Occipital lobe (tissue), 2 donors: ENCODE measurements around the gene MYOM1. TPM values are rescaled to one million over a fixed set of nuclear protein-coding genes. Genes with fewer than 3 reads are reported as not detected.

ENCODE experiments used
- DNase-seq: peaks from one replicate; lab custom pipeline; 2025; lab: John Stamatoyannopoulos, UW
- total RNA-seq: library from RNA; depleted of rRNA; stranded (reverse); fragments of >200 nt; gene quantifications from one replicate; pipeline ENCODE4 v1.2.3, GENCODE V29; 2014

Gene MYOM1
- total RNA-seq, 1 donor from 2014 or later, result 2.3 TPM

DNA sequence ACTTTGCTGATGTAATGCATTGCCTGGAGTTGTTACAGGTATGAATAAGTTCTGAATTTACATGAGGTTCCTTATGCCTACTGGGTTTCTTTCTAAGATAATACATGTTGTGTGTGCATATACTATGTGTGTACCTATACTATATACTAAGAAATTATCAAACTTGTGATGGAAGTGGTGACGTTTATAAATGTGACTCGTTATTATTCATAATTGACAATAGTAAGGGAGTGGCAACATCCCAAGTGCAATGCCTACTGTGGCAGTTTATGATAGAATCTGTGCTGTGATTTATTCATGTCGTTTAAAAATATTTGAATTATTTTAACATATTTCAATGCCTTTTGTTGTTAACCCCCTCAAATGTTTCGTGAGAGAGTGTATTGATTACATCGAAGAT lies 29.9 kb downstream of the MYOM1 start:
- no peak for DNase-seq

DNA sequence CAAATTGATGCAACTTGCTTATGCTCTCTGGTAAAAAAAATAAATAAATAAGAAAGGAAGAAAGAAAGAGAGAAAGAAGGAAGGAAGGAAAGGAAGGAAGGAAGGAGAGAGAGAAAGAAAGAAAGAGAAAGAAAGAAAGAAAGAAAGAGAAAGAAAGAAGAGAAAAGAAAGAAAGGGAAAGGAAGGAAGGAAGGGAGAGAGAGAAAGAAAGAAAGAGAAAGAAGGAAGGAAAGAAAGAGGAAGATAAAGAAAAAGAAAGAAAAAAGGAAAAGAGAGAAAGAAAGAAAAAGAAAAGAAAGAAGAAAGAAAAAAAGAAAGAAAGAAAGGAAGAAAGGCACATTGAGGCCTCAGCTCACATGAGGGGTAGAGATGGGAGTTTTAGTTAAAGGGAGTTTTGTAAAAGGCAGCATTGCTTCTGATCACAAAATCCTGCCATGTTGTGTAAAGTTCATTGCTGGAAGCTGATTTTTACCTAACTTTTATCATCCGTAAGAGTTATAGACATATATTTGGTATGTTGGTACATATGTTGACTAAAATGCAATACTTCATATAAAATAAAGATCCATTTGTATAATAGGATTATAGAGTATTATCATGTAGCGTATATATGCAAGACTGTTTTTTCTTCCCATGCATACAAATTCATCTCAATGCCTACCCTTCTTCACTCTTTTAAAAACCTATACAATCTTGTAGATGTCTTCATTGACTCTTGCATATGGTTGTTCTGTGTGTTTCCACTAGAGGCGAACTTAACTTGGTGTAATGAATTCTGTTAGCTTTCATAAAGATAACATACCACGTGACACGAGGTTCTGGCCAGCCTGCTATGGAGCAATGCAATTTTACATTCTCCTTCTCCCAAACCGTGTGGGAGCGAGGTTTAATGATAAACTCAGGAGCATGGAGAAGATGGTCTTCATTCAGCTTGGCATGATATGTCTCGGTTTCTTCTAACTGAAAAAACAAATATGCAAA lies 32.8 kb downstream of the MYOM1 start:
- no peak for DNase-seq

DNA sequence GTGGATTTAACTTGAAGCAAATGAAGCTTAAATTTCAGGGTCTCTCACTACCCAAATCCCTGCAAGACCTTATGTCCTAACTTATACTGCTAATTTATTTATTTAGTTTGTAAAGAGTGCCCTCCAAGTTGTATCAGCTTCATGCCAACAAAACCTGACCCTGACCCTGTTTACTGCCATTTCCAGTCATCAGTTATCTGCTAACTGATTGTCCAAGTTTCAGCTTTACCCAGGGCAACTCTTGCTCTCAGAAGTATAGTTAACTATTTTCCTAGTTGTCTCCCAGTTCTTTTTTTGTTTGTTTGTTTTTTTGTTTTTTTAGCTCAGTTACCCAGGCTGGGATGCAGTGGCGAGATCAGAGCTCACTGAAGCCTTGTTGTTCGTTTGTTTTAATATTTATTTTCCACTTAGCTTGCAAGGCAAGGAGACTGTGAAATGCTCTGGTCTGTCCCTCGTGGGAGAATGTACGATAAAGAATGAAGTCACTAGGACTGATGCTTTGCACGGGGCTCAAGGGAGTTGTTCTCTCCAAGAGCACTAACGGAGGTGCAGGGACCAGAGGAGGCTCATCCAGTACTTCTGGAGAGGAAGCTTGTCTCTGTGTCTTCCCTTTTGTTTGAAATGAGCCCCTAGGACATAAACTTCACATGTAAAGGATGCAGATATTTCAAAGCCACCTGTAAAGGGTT lies 35.3 kb downstream of the MYOM1 start:
- DNase-seq, result no peak

DNA sequence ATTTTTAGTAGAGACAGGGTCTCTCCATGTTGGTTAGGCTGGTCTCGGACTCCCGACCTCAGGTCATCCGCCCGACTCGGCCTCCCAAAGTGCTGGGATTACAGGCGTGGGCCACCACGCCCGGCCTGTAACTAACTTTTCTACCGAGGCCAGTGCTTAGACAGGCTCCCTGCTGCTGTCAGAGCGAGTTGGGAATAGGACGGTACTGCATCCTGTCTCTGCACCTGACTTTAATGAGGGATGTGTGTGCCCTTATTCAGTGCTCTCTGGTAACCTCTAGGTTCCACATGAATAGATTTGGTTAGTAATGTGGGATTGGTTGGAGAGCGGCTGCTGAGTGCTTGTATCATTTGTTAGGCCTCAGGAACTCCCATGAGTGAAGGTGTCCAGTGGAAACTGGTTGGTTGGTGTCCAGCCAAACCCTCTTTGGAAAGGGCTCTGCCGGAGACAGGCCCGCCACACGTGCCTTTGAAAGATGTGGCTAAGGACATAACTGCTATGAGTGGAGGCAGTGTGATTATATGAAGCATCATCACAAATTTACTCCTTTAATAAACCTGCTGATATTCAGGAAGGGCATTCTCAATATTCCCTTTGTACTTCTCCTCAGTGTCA lies 36.6 kb downstream of the MYOM1 start:
- no peak for DNase-seq

DNA sequence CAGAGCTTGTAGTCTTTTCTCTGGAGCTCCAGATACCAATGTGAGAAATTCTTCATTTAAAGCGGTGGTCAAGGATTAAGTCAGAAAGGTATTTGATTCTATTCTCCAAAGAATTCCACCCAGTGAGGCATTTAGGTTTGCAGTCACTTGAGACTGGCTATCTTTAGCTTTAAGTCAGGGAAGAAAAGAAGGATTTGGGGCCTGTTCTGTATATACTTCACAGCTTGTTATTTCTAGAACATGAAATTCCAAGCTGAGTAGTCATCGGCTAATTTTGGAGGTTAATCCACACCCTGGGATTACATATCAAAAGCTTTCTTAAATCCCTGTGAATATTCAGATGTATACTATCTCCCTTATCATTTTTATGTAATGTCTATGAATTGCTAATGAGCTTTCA lies 39.4 kb downstream of the MYOM1 start:
- no peak for DNase-seq

DNA sequence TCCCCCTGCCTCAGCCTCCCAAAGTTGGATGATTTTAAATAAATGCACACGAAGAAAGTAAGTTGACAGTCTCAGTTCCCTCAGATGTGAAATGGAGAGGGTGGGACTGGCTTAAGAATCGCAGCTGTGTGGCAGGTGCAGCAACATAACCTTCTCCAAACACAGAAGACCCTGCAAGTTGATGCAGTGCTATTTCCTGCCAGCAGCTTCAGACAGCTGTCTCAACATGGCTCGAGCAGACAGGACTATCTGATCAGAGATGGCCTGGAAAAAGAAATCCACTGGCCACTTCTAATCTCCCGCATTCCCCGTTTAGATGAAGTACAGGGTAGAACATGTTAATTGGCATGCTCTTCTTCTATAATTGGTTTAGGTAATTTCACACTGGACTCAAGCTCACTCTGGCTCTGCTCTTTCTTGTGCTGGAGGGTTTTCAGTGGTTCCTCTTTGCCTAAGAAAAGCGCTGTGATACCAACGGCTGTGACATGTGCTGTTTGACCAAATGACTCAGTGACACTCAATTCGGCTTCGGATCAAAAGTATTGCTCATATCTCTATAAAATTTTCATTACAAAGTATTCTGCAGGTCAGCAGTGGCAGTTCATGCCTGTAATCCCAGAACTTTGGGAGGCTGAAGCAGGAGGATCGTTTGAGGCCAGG lies 40.2 kb downstream of the MYOM1 start:
- DNase-seq, result no peak

DNA sequence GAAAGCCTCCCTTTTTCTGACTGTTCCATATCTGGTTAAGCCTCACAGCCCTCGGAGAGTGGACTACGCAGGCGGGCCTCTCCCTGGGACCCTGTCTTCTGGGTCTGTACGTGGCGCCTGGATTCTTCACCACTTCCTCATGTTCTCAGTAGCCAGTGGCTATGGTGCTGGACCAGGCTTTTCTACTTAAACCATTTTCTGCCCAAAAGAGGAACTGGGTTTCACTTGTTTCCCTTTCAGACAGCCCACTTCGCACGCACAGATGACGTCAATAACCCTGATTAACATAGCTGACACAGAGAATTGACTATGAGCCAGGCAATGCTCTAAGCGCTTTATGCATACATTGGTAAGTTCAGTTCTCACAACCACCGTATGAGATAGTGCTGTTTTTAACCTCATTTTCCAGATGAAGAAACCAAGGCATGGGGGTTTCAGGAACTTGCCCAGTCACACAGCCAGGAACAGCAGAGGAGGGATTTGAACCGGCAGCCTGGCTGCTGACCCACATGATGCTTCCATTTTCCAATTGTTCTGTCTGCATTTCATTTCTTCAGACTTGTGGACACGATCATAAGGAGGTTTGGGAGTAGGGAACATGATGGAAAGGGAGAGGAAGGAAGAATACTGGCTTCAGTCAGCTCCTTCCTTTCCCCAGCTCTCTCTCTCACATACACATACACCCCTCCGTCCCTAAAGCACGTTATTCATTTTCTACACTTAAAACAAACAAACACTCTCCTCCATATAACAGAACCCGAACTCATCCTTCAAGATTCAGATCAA lies 41.7 kb downstream of the MYOM1 start:
- no peak for DNase-seq

DNA sequence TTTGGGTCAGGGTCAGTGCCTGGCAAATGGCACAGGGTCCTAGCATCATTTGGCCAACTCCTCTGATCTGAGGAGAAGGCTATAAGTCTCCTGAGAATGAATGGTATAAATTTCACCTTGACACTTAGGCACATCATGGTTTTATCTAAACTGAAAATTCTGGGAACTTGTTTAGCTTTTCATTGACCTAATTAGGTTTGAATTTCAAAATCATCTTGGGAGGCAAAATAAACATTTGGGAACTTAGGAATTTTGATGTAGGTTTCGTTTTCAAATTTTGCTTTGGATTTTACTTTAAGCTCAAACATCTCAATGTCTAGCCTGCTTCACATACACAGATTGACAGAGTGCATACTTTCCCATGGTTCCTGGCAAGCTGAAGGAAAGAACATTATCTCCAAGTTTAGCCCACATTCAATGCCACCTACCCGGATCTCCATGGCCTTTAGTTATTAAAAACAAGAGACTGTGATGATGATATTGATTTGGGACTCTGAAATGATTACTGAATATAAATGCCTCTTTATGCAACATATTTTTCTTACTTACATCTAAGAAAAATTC lies 44.5 kb downstream of the MYOM1 start:
- DNase-seq, result no peak

DNA sequence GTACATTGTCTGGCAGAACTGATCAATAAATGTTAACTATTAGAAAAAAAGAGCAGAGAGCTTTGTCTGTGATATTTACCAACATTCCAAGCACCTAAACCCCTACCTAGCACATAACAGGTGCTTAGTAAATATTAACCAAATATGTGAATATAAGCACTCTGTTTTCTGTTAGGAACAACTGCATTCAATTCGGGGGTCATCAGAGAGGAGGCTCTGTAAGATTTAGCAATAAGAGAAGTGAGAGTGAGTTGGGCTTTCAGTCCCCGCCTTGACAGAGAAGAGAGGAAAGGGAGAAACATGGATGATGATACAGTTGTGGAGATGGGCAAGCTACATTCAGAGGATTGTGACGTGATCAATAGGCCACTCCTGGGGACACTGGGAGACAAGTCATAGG lies 47.7 kb downstream of the MYOM1 start:
- no peak for DNase-seq

DNA sequence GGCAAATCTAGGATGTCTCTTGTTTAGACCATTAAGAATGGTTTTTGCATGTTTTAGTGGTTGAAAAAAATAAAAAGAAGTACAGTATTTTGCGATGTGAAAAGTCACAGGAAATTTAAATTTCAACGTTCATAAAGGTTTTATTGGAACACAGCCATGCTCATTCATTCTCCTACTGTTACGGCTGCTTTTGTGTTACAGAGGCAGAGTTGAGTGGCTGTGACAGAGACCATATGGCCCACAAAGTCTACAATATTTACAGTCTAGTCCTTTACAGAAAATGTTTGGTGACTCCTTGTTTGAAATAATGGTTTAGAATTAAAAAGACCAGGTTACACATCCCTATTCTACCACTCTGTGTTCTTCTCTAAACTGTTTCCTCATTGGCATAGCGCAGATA lies 48.1 kb downstream of the MYOM1 start:
- no peak for DNase-seq

DNA sequence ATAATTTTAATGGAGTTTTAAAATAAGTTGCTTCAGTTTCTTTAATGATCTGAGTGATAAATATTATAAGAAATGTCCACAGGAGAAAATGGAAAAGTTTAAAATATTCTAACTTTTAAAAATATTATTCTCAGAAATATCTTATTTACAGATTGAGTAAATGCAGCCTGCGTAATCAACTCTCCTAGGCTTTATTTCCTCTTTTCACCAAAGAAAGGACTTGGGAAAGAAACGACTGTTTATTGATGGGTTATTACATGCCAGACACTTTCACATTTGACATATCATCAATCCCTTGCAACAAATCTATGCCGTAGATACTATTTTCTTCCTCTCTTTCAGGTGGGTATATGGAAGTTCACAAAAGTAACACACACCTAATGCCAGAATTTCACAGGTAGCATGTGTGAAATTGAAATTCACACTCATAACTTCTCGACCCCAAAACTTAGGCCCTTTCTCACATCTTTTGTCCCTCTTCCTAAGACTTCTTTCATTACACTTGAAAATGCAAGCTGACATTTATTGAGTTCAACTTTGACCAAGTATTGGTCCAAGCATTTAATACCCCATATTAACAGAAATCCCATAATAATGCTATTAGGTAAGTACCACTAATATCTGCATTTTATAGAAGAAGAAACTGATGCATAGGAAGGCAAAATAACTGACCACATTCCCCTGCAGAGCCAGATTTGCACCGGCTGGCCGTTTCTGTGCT lies 49.2 kb downstream of the MYOM1 start:
- no peak for DNase-seq

DNA sequence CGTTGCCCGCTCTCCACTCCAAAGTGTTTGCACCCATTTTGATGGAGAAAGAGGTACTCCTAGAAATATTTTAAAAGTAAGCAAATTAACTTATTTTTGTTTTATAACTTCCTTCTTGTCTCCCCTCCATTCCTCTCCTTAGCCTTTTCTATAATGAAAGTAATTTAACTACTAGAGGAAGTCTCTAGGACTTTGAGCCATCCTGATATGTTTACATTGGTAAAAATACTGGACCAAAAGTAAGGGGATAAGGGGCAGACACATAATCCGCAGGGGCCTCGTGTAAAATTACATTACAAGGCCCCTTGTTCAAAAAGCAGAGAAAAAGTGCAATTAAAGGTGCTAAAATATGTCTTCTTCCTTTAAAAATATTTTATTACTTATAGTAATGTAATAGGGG lies 55.4 kb downstream of the MYOM1 start:
- no peak for DNase-seq

DNA sequence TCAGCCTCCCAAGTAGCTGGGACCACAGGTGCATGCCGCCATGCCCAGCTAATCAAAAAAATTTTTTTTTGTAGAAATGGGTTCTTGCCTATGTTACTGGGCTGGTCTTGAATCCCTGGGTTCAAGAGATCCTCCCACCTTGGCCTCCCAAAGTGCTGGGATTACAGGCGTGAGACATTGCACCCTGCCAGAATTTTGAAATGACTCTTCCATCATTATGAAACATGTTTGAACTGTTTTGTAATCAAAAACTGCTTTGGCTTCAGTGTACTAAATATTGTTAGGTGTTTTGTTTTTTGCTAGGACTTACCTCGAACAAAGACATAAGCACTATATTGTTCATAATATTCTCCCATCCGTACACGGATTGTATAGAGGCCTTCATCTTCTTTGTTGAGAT lies 55.8 kb downstream of the MYOM1 start:
- DNase-seq, result no peak

DNA sequence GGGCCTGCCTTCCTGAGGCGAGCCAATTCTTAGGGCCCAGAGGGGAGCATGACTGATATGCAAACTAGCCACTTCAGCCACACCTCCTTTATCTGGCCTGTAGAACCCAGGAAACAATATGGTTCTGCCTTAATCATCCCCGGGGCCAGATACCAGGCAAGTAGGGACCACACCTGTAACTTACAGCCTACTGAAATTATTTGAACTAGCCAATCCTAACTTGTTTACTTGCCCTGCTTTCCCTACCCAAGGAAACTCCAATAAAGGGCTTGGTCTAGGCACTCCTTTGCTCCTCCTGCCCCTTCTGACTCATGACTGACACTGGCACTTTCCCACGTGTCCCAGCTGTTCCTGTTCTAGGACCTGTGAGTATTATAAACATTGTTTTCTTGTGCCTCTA lies 57.6 kb downstream of the MYOM1 start:
- DNase-seq, result no peak

DNA sequence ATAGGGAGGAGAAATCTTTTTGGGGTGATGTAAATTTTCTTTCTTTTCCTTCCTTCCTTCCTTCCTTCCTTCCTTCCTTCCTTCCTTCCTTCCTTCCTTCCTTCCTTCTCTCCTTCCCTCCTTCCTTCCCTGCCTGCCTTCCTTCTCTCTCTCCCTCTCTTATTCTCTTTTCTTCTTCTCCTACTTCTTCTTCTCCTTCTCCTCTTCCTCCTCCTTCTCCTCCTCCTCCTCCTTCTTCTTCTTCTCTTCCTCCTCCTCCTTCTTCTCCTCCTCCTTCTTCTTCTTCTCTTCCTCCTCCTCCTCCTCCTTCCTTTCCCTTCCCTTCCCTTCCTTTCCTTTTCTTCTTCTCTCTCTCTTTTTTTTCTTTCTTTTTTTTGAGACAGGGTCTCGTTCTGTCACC lies 59.9 kb downstream of the MYOM1 start:
- DNase-seq, result no peak

DNA sequence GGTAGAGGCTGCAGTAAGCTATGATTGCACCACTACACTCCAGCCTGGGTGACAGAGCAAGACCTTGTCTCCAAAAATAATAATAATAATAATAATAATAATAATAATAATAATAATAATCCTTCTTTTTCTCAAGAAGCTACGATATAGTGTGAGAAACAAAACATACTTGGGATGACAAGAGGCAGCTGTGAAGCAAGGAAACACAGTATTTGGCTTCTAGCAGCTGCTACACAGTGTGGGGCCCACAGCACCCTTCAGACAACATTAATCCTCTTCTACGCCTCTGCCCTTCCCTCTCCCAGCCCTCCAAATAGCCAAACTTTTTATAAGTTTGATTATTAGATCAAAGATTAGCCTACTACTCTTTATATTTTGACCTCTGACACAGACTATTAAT lies 62.2 kb downstream of the MYOM1 start:
- DNase-seq, result no peak

DNA sequence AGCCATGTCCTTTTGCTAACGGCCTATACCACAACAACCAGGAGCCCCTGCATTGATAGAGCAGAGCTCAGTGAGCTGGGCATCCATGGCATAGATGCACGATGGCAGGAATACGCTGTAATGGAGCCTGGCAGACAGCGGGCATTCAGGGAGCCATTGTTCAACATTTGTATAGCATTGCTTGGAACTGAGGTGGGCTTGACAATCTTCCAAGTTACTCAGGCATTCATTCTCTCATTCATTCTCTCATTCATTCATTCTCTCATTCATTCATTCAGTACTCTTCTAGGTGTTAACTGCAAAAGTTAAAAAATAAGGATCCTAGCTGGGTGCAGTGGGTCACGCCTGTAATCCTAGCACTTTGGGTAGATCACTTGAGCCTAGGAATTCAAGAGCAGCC lies 62.7 kb downstream of the MYOM1 start:
- DNase-seq, result no peak

DNA sequence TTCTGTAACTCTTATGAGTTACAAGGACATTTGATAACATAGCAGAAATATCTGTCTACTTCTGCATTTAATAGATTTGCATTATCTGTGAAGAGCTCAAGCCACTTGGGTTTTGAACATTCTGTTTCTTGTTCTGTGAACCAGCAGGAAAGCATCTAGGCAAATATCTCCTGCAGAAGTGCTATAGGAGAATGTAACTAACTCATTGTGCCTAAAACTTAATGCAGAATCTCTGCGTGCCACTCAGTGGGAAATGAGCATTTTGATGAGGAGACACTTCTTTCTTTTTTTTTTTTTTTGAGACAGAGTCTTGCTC lies 63.5 kb downstream of the MYOM1 start:
- DNase-seq, result no peak

DNA sequence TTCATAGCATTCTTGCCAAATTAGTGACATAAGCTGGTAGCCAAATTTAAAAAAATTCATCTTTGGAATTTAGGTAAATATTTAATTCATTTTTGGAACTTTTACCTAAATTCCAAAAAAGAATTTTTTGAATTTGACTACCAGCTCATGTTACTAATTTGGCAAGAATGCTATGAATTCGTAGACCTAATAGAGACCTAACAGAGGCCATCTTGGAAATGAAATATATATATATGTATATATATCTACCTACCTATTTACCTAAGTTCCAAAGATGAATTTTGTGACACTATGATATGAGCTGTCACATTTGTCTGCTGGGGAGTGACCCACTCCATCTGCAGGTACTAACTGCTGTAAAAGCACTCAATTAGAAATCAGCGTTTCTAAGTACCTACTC lies 65.6 kb downstream of the MYOM1 start:
- no peak for DNase-seq

DNA sequence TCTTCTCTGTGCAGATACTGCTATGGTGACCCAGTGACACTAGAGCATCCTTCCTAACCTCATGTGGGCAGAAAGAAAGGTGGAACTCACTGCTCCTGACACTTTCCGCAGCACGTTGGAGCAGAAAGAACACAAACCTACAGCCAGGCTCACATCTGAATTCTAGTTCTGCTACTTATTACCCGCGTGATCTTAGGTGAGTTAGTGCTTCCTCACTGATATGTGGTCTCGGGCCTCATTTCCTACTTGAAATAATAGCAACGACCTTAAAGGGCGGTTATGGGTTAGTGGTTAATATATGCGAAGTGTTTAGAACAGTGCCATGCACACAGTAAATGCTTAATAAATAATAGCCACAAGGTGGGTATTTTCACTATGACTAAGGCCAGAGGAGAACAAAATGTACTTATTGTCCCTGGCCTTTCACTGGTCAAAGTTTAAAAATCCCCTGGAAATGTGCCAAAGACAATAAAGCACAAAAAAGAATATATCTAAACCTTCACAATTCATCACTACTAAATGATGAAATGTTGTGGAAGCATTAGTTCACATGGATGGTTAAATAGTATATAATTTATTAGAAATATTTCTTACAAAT lies 66.6 kb downstream of the MYOM1 start:
- no peak for DNase-seq
